H1 (cell line): ENCODE measurements around the gene NAT8L.

Experiments
- ASH2L ChIP-seq: fragments of 200-600, 300-600 bp; sonication (generic); IDR thresholded peaks from one replicate; pipeline ENCODE4 v1.7.1; 2017; ENCODE audit warnings: low read length
- TF ChIP-seq, protein P1 (sequence below), 3 experiments: IDR thresholded peaks; 1 replicate in 2 of 3; 2 replicates in 1 of 3; pipeline versions ENCODE4 v1.5.1 to v1.6.1; 2011; ENCODE audit warnings: low read length in 3 of 3, mild to moderate bottlenecking in 3 of 3, inconsistent platforms in 2 of 3, low read depth in 1 of 3, moderate library complexity in 1 of 3; ENCODE audit not compliant: insufficient read depth in 1 of 3; ENCODE audit errors: control extremely low read depth in 1 of 3

DNA sequence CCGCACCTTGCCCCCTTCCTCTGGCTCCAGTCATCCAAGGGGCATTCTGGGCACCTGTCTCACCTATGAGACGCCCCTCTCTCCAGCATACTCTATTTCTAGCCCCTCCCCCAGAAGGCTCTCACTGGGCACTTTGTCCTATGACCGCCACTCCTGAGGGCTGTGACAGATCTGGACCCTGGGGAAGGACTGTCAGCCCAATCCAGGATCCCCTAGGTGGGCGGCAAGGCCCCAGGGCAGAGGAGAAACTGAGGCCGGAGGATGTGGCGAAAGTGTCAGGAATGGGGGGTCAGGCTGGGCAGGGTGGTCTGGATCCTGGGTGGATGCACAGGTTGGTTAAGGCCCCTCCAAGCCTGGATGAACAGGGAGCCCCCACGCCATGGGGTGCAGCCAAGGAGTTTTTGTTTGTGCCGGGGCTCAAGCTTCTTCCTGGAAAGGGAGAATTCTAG is 16.2 kb upstream of the NAT8L start:
- TF ChIP-seq, protein P1, sequence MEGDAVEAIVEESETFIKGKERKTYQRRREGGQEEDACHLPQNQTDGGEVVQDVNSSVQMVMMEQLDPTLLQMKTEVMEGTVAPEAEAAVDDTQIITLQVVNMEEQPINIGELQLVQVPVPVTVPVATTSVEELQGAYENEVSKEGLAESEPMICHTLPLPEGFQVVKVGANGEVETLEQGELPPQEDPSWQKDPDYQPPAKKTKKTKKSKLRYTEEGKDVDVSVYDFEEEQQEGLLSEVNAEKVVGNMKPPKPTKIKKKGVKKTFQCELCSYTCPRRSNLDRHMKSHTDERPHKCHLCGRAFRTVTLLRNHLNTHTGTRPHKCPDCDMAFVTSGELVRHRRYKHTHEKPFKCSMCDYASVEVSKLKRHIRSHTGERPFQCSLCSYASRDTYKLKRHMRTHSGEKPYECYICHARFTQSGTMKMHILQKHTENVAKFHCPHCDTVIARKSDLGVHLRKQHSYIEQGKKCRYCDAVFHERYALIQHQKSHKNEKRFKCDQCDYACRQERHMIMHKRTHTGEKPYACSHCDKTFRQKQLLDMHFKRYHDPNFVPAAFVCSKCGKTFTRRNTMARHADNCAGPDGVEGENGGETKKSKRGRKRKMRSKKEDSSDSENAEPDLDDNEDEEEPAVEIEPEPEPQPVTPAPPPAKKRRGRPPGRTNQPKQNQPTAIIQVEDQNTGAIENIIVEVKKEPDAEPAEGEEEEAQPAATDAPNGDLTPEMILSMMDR (IDR thresholded peaks at IDR 0.05; ENCODE audit: control extremely low read depth in 1 of 3, insufficient read depth in 1 of 3, low read depth in 1 of 3, low read length in 3 of 3), result no peak
- TF ChIP-seq ASH2L, result no peak
